ENCODE measurements around the gene MPST. TPM values are rescaled to one million over a fixed set of nuclear protein-coding genes. Genes with fewer than 3 reads are reported as not detected.

MPST gene
- total RNA-seq, 1 experiment from 2014 or later: 31.4 TPM

- H3K27me3 ChIP-seq (ENCODE audit: control insufficient read depth, insufficient read depth, low read length): no peaks in the 10 kb centered on the region
- in situ Hi-C loops (cut with HindIII; ENCODE audit: low pct_unique_long_range_greater_than_20kb, low sequenced_read_pairs): no loop called here
- no peak overlapping the region for H3K4me3 ChIP-seq (ENCODE audit: low read depth in 2 of 2, low read length in 2 of 2)
- intact Hi-C loops (cut with micrococcal nuclease; ENCODE audit: unreplicated experiment): no loop called here
- BruUV-seq (replicated peaks): no TSS peak
- H3K27ac ChIP-seq (ENCODE audit: low read length): no peak overlapping the region
- H3K36me3 ChIP-seq (ENCODE audit: control insufficient read depth, insufficient read depth, low read length): no peaks in the 10 kb centered on the region
- POLR2A ChIA-PET: no interaction called here
- TF ChIP-seq TCF7L2 (IDR thresholded peaks at IDR 0.05; ENCODE audit: low read depth, low read length) (no peak), SIN3A (IDR thresholded peaks at IDR 0.05; ENCODE audit: borderline replicate concordance, insufficient read depth, low read depth, low read length) (no peak), CTCF (IDR thresholded peaks at IDR 0.05) (no peak), REST (IDR thresholded peaks at IDR 0.05; ENCODE audit: insufficient read depth in 1 of 2, low read depth in 2 of 2, low read length in 1 of 2) (no peak), POLR2AphosphoS5 (IDR thresholded peaks at IDR 0.05; ENCODE audit: low read depth, low read length) (no peak)
- ATAC-seq (no peak), DNase-seq (ENCODE audit: low read depth, low spot score) (no peak)
- 0 out of 2 replicates have a peak, but pooled peaks cover 2% of the 10 kb centered on the region for H3K4me1 ChIP-seq (ENCODE audit: control insufficient read depth, insufficient read depth, low read length)
- H3K9me3 ChIP-seq (ENCODE audit: control insufficient read depth, insufficient read depth, low read depth, low read length): no peaks in the 10 kb centered on the region
- CTCF ChIA-PET: no interaction called here
Observed at GRCh38 chr22:37023743-37024338, 4.3 kb downstream of the MPST start.

- POLR2A ChIA-PET: no interaction called here
Observed at GRCh38 chr22:37024339-37025157, 5.0 kb downstream of the MPST start.

More at GRCh38 chr22:37024339-37025157, 5.0 kb downstream of the MPST start:
- intact Hi-C loops (cut with micrococcal nuclease; ENCODE audit: unreplicated experiment): no loop called here
- no peak overlapping the region for H3K27ac ChIP-seq (ENCODE audit: low read length)
- CTCF ChIA-PET: no interaction called here
- in situ Hi-C loops (cut with HindIII; ENCODE audit: low pct_unique_long_range_greater_than_20kb, low sequenced_read_pairs): no loop called here
- no peak for DNase-seq (ENCODE audit: low read depth, low spot score)
- TF ChIP-seq CTCF (IDR thresholded peaks at IDR 0.05) (no peak), POLR2AphosphoS5 (IDR thresholded peaks at IDR 0.05; ENCODE audit: low read depth, low read length) (no peak), REST (IDR thresholded peaks at IDR 0.05; ENCODE audit: insufficient read depth in 1 of 2, low read depth in 2 of 2, low read length in 1 of 2) (no peak), SIN3A (IDR thresholded peaks at IDR 0.05; ENCODE audit: borderline replicate concordance, insufficient read depth, low read depth, low read length) (no peak), TCF7L2 (IDR thresholded peaks at IDR 0.05; ENCODE audit: low read depth, low read length) (no peak)
- BruUV-seq (replicated peaks): no TSS peak
- H3K4me1 ChIP-seq (ENCODE audit: control insufficient read depth, insufficient read depth, low read length): 0 out of 2 replicates have a peak, but pooled peaks cover 2% of the 10 kb centered on the region
- no peaks in the 10 kb centered on the region for H3K9me3 ChIP-seq (ENCODE audit: control insufficient read depth, insufficient read depth, low read depth, low read length)
- no peak for ATAC-seq
- no peaks in the 10 kb centered on the region for H3K27me3 ChIP-seq (ENCODE audit: control insufficient read depth, insufficient read depth, low read length)
- no peak overlapping the region for H3K4me3 ChIP-seq (ENCODE audit: low read depth in 2 of 2, low read length in 2 of 2)
- no peaks in the 10 kb centered on the region for H3K36me3 ChIP-seq (ENCODE audit: control insufficient read depth, insufficient read depth, low read length)

Measured in Panc1 (cell line).